Measurements from ENCODE around the gene UCK1. TPM values are rescaled to one million over a fixed set of nuclear protein-coding genes. Genes with fewer than 3 reads are reported as not detected.
A peak's percentile ranks its signal among the peaks of the same experiment; 100 is the strongest.

Gene UCK1
- total RNA-seq, 1 donor from 2014 or later, result 36.8 TPM

- Mint-ChIP-seq H3K4me3 (no peak overlapping the region), H3K27me3 (no peaks in the 10 kb centered on the region), H3K27ac (peak overlapping the region; percentile 34), H3K9me3 (no peaks in the 10 kb centered on the region), H3K36me3 (peaks cover 22% of the 10 kb centered on the region), H3K4me1 (ENCODE audit: unreplicated experiment) (no peaks in the 10 kb centered on the region)
- TF ChIP-seq CTCF (conservative IDR thresholded peaks at IDR 0.05), result no peak
- no peak for DNase-seq (ENCODE audit: extremely low spot score, unreplicated experiment)
These were observed 50.8 kb downstream of the UCK1 start for GRCh38 chr9:131480258-131480657.

- H3K27ac Mint-ChIP-seq, result peak overlapping the region; percentile 26
- H3K4me1 Mint-ChIP-seq (ENCODE audit: unreplicated experiment), result no peaks in the 10 kb centered on the region
- no peak for TF ChIP-seq CTCF (conservative IDR thresholded peaks at IDR 0.05)
- H3K27me3 Mint-ChIP-seq, result no peaks in the 10 kb centered on the region
- H3K36me3 Mint-ChIP-seq, result peaks cover 22% of the 10 kb centered on the region
- H3K4me3 Mint-ChIP-seq, result no peak overlapping the region
- H3K9me3 Mint-ChIP-seq, result no peaks in the 10 kb centered on the region
- no peak for DNase-seq (ENCODE audit: extremely low spot score, unreplicated experiment)
These were observed 52.2 kb downstream of the UCK1 start for GRCh38 chr9:131478911-131479310.

- no peaks in the 10 kb centered on the region for H3K27me3 Mint-ChIP-seq
- H3K36me3 Mint-ChIP-seq, result peaks cover 22% of the 10 kb centered on the region
- H3K9me3 Mint-ChIP-seq, result no peaks in the 10 kb centered on the region
- H3K4me3 Mint-ChIP-seq, result no peak overlapping the region
- no peak for DNase-seq (ENCODE audit: extremely low spot score, unreplicated experiment)
- H3K4me1 Mint-ChIP-seq (ENCODE audit: unreplicated experiment), result no peaks in the 10 kb centered on the region
- peak; percentile 76 for TF ChIP-seq CTCF (conservative IDR thresholded peaks at IDR 0.05)
- H3K27ac Mint-ChIP-seq, result peak overlapping the region; percentile 48
These were observed 52.6 kb downstream of the UCK1 start for GRCh38 chr9:131478421-131478868.

GRCh38 chr9:131477816-131478419 is 53.1 kb downstream of the UCK1 start:
- DNase-seq (ENCODE audit: extremely low spot score, unreplicated experiment), result no peak
- Mint-ChIP-seq H3K4me1 (ENCODE audit: unreplicated experiment) (peaks cover 3% of the 10 kb centered on the region), H3K36me3 (peaks cover 25% of the 10 kb centered on the region)

GRCh38 chr9:131477367-131477766 is 53.7 kb downstream of the UCK1 start:
- H3K4me1 Mint-ChIP-seq (ENCODE audit: unreplicated experiment), result peaks cover 5% of the 10 kb centered on the region
- no peak overlapping the region for H3K27ac Mint-ChIP-seq
- H3K4me3 Mint-ChIP-seq, result no peak overlapping the region
- TF ChIP-seq CTCF (conservative IDR thresholded peaks at IDR 0.05), result no peak
- peaks cover 24% of the 10 kb centered on the region for H3K36me3 Mint-ChIP-seq
- no peaks in the 10 kb centered on the region for H3K27me3 Mint-ChIP-seq
- no peak for DNase-seq (ENCODE audit: extremely low spot score, unreplicated experiment)
- no peaks in the 10 kb centered on the region for H3K9me3 Mint-ChIP-seq

More at GRCh38 chr9:131477816-131478419, 53.1 kb downstream of the UCK1 start:
- no peak overlapping the region for H3K4me3 Mint-ChIP-seq
- no peak for TF ChIP-seq CTCF (conservative IDR thresholded peaks at IDR 0.05)
- no peaks in the 10 kb centered on the region for H3K9me3 Mint-ChIP-seq
- H3K27ac Mint-ChIP-seq, result peak overlapping the region; percentile 48
- H3K27me3 Mint-ChIP-seq, result no peaks in the 10 kb centered on the region
